Gastroesophageal sphincter (tissue), 4 donors: ENCODE results near the gene DCC. TPM values are rescaled to one million over a fixed set of nuclear protein-coding genes. Genes with fewer than 3 reads are reported as not detected.

Source experiments
- ATAC-seq: fragments of 150-250 bp; one replicate; pipeline ENCODE4 v1.9.1; 2016; ENCODE audit warnings: mild to moderate bottlenecking, moderate library complexity
- H3K27ac ChIP-seq, 4 donors: fragments of 200-600 bp; sonication (generic) in 3 of 4; 1 replicate in 3 of 4; 2 replicates in 1 of 4; pipeline ENCODE4 v1.5.1; 2016 to 2019
- H3K27me3 ChIP-seq: fragments of 200-600 bp; sonication (generic); one replicate; pipeline ENCODE4 v1.5.1; 2019
- H3K36me3 ChIP-seq, 2 donors: fragments of 200-600 bp; sonication (generic); one replicate each; pipeline ENCODE4 v1.5.1; 2019; ENCODE audit warnings: control low read depth in 1 of 2
- H3K4me1 ChIP-seq, 3 donors: fragments of 200-600 bp; sonication (generic); 1 replicate in 2 of 3; 2 replicates in 1 of 3; pipeline ENCODE4 v1.5.1; 2016 to 2019; ENCODE audit warnings: control low read depth in 2 of 3
- H3K4me3 ChIP-seq, 2 donors: fragments of 200-600 bp; sonication (generic); one replicate each; pipeline ENCODE4 v1.5.1; 2019; ENCODE audit warnings: mild to moderate bottlenecking in 1 of 2, moderate library complexity in 1 of 2
- H3K9me3 ChIP-seq, 3 donors: fragments of 200-600 bp; sonication (generic); one replicate each; pipeline ENCODE4 v1.5.1; 2017 to 2019; ENCODE audit warnings: control low read depth in 2 of 3
- EP300 ChIP-seq: sonication (generic); formaldehyde crosslinking; IDR thresholded peaks from one replicate; pipeline ENCODE4 v1.6.1; 2017; ENCODE audit warnings: antibody characterized with exemption, mild to moderate bottlenecking
- POLR2A ChIP-seq, 2 donors: fragments of 450-650 bp; IDR thresholded peaks; one replicate each; pipeline ENCODE4 v1.6.1; 2017; ENCODE audit warnings: antibody characterized with exemption in 2 of 2, mild to moderate bottlenecking in 2 of 2, moderate library complexity in 1 of 2
- POLR2AphosphoS5 ChIP-seq: sonication (generic); formaldehyde crosslinking; IDR thresholded peaks from one replicate; pipeline ENCODE4 v1.6.1; 2017; ENCODE audit warnings: antibody characterized with exemption
- WGBS, 2 donors: methylation state at CpG; one replicate each; pipeline ENCODE4 v1.1.5; 2018; ENCODE audit warnings: low coverage in 1 of 2; 5-methylcytosine and 5-hydroxymethylcytosine counted together
- total RNA-seq, 4 donors: library from RNA; depleted of rRNA; stranded (reverse); fragments of >200 nt; gene quantifications; one replicate each; pipeline ENCODE4 v1.1.0, GENCODE V29; 2016
- TF ChIP-seq, protein P1 (sequence below), 4 experiments: fragments of 200-600 bp in 2 of 4; fragments of 450-650 bp in 2 of 4; sonication (generic) in 1 of 4; IDR thresholded peaks; one replicate each; pipeline ENCODE4 v1.5.1; 2017 to 2019; ENCODE audit warnings: antibody characterized with exemption in 4 of 4, mild to moderate bottlenecking in 2 of 4, moderate library complexity in 2 of 4

The DCC gene
- total RNA-seq, 4 donors from 2014 or later = 0.13 to 0.54 (median 0.47) TPM; not detected in 1

DNA sequence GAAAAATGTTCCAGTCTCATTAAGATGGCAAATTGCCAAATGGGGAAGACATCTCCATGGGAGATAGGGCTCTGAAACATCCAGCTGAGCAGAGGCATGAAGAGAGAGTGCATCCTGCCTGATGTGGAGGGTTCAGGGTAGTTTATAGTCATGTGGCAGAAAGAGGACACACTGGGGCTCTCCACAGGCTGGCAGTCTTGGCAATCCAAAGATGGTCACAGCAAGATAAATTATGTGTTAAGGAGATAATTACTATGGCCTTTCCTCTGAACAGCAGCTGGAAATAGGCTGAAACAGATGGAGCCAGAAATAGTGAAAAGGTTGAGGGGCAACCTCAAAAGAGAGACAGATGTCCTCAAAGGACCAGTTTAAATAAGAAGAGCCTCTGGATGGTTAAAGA, 97.2 kb downstream of the DCC start:
- TF ChIP-seq EP300 (no peak), POLR2A (IDR thresholded peaks at IDR 0.05) (no peak), POLR2AphosphoS5 (no peak)
- TF ChIP-seq, protein P1, sequence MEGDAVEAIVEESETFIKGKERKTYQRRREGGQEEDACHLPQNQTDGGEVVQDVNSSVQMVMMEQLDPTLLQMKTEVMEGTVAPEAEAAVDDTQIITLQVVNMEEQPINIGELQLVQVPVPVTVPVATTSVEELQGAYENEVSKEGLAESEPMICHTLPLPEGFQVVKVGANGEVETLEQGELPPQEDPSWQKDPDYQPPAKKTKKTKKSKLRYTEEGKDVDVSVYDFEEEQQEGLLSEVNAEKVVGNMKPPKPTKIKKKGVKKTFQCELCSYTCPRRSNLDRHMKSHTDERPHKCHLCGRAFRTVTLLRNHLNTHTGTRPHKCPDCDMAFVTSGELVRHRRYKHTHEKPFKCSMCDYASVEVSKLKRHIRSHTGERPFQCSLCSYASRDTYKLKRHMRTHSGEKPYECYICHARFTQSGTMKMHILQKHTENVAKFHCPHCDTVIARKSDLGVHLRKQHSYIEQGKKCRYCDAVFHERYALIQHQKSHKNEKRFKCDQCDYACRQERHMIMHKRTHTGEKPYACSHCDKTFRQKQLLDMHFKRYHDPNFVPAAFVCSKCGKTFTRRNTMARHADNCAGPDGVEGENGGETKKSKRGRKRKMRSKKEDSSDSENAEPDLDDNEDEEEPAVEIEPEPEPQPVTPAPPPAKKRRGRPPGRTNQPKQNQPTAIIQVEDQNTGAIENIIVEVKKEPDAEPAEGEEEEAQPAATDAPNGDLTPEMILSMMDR (IDR thresholded peaks at IDR 0.05) = no peak
- Histone ChIP-seq H3K27ac (no peak overlapping the region), H3K27me3 (peaks cover 13% of the 10 kb centered on the region), H3K4me1 (no peaks in the 10 kb centered on the region), H3K9me3 (no peaks in the 10 kb centered on the region), H3K36me3 (no peaks in the 10 kb centered on the region), H3K4me3 (no peak overlapping the region)
- ATAC-seq = no peak

DNA sequence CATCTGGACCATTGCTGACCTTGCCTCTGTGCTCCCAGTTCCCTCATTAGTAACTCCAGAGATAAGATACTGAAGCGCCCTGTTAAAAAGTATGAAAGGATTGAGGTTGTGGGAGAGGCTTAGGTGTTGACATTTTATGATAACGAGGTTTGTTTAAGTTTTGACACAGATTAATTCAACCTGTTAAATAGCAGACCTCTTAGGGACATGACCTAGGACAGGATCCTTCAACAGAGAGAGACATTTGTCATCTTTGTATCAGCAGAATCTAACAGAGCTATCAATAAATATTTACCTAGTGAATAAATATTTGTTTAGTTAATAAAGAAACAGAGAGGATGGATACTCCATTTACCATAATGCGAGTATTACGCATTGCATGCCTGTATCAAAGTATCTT, 99.5 kb downstream of the DCC start:
- no peaks in the 10 kb centered on the region for H3K9me3 ChIP-seq
- TF ChIP-seq POLR2AphosphoS5 (no peak), POLR2A (IDR thresholded peaks at IDR 0.05) (no peak), EP300 (no peak)
- TF ChIP-seq, protein P1 (IDR thresholded peaks at IDR 0.05) = no peak
- WGBS, 2 donors = 23 to 28% methylated on average over 4 of the region's 4 CpGs
- H3K27me3 ChIP-seq = peaks cover 13% of the 10 kb centered on the region
- H3K27ac ChIP-seq = no peak overlapping the region
- ATAC-seq = no peak
- H3K36me3 ChIP-seq = no peaks in the 10 kb centered on the region
- no peaks in the 10 kb centered on the region for H3K4me1 ChIP-seq
- H3K4me3 ChIP-seq = no peak overlapping the region

DNA sequence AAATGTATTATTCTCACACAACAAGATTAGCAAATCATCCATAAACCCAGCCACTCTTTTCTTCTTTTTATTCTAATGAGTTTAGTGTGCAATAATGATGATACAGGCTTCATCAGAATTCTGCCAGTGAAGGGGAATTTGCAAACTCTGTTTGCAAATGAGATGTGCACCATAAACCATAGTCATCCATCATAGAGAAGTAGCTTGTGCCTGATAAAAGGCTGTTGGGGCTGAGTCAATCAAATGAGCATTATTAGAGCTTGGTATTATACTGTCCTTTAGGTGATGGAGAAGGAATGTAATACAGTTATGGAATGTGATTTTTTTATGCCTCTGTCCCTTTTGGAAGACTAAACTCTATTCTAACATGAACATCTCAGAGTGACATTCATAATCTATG, 101.8 kb downstream of the DCC start:
- no peak overlapping the region for H3K27ac ChIP-seq

DNA sequence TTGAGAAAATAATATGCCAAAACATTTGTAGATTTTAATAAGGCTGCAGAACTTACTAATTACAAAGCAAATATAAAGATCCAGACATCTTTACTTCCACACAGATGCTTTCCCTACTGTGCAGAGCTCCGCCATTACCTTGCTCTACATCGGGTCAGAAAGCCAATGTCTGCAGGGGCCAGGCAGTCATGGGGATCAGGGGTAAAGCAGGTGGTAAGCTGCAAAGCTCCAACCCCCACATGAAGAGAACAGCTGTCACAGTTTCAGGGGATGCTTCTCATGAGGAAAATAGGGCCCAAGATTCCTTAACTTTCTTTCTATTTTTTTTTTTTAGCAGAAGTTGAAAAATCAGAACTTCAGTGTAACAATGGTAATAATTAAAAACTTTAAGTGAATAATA, 102.7 kb downstream of the DCC start:
- WGBS, 2 donors = 85 to 89% methylated on average over 1 to 2 of the region's 2 CpGs
- TF ChIP-seq POLR2A (IDR thresholded peaks at IDR 0.05) (no peak), POLR2AphosphoS5 (no peak), EP300 (no peak)
- TF ChIP-seq, protein P1 (IDR thresholded peaks at IDR 0.05) = no peak
- H3K4me1 ChIP-seq = no peaks in the 10 kb centered on the region
- no peak for ATAC-seq
- no peak overlapping the region for H3K4me3 ChIP-seq
- H3K27ac ChIP-seq = no peak overlapping the region
- no peaks in the 10 kb centered on the region for H3K9me3 ChIP-seq
- no peaks in the 10 kb centered on the region for H3K36me3 ChIP-seq
- no peaks in the 10 kb centered on the region for H3K27me3 ChIP-seq

More for the DNA sequence above, 101.8 kb downstream of the DCC start:
- Histone ChIP-seq H3K36me3 (no peaks in the 10 kb centered on the region), H3K9me3 (no peaks in the 10 kb centered on the region), H3K4me3 (no peak overlapping the region), H3K27me3 (peaks cover 3% of the 10 kb centered on the region), H3K4me1 (no peaks in the 10 kb centered on the region)
- no peak for TF ChIP-seq POLR2AphosphoS5
- TF ChIP-seq POLR2A (IDR thresholded peaks at IDR 0.05) = no peak
- TF ChIP-seq EP300 = no peak
- TF ChIP-seq, protein P1 (IDR thresholded peaks at IDR 0.05) = no peak
- no peak for ATAC-seq

DNA sequence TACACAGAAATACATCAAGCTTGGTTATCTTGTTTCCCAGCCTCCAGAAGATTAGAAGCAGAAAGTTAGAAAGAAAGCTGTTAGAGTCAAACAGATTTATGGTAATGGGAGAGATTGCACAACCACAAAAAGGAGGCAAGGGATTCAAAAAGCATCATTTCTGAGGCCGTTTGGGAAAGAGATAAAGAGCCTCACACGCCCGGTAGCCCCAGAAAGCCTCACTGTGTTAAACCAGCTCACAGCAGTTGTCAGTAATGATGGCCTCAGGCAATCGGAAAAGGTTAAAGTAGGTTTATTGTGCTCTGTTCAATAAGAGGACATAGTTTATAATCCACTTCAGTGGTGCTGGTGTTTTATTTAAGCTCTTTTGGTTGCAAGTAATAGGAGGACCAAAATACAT, 111.3 kb downstream of the DCC start:
- ATAC-seq = no peak
- Histone ChIP-seq H3K4me1 (no peaks in the 10 kb centered on the region), H3K36me3 (no peaks in the 10 kb centered on the region), H3K27ac (no peak overlapping the region), H3K27me3 (no peaks in the 10 kb centered on the region), H3K9me3 (no peaks in the 10 kb centered on the region), H3K4me3 (no peak overlapping the region)
- TF ChIP-seq, protein P1 (IDR thresholded peaks at IDR 0.05) = no peak
- TF ChIP-seq POLR2AphosphoS5 = no peak
- TF ChIP-seq POLR2A (IDR thresholded peaks at IDR 0.05) = no peak
- no peak for TF ChIP-seq EP300
- 40 to 64% methylated on average over 4 of the region's 4 CpGs for WGBS, 2 donors
